Activated CD4-positive, alpha-beta T cell treated with anti-CD3 and anti-CD28 coated beads for 48 hours (primary cell): ENCODE results near the gene SLBP.

Experiments
- DNase-seq: peaks from one replicate; pipeline ENCODE4 v3.0.0-alpha.2; 2020

Gene SLBP

DNA sequence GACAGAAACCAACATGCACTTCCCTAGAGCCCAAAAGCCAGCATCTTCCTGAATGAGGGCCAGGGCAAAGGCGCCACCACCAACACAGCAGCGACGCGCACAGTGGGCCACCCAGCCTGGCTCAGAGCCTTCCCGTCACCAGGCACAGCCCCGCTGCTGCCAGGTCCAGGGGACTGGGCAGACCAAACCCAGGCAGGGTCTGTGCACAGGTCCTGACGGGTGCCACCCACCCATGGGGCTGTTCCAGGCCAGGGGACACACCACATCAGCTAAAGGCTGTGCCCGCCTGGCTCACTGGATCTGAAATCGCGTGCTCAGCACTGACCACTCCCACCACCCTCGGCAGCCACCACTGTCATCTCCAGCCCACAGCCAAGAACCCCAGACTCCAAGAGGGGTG is 41.8 kb downstream of the SLBP start:
- no peak for DNase-seq

GRCh38 chr4:1669850-1670249 is 42.3 kb downstream of the SLBP start:
- DNase-seq, result no peak

DNA sequence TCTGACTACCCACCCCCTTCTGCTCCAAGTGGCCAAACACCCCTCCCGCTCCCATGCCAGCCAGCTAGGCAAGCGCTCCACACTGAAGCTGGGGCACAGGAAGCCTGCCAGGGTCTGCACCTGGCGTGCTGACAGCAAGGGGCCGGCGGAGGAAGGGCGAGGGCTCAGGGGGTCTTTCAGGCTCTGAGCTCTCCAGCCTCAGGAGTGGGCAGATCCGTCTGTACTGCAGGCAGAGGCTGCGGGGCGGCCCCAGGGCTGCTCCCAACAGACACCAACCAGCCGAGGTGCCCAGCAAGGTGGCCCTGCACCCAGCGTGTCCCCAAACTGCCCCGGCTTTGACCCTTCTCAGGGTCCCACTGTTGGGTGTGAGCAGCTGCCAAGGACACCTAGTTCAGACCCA is 42.8 kb downstream of the SLBP start:
- no peak for DNase-seq

- DNase-seq, result no peak
Observed at GRCh38 chr4:1668488-1668840, 43.7 kb downstream of the SLBP start.

DNA sequence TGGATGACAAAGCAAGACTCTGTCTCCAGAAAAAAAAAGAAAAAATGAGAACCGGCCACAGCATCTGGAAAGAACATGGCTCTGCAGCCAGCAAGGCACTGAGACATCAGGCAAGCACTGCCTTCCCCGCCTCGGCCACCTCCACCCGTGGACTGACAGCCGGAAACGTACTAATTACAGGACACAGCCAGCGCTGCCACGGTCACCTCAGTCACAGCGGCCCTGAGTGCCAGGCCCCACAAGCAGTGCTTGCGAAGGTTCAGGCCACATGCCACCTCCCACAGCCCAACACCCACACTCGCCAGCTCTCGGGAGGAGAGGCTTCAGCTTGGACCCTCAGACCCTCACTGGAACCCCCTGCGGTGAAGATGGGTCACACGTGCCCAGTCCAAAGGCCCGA is 44.8 kb downstream of the SLBP start:
- no peak for DNase-seq

GRCh38 chr4:1666391-1666790 is 45.7 kb downstream of the SLBP start:
- DNase-seq, result no peak

- no peak for DNase-seq
Observed at GRCh38 chr4:1664141-1664540, 48.0 kb downstream of the SLBP start.

GRCh38 chr4:1663549-1663948 is 48.6 kb downstream of the SLBP start:
- no peak for DNase-seq

GRCh38 chr4:1661695-1662094 is 50.4 kb downstream of the SLBP start:
- DNase-seq, result no peak

DNA sequence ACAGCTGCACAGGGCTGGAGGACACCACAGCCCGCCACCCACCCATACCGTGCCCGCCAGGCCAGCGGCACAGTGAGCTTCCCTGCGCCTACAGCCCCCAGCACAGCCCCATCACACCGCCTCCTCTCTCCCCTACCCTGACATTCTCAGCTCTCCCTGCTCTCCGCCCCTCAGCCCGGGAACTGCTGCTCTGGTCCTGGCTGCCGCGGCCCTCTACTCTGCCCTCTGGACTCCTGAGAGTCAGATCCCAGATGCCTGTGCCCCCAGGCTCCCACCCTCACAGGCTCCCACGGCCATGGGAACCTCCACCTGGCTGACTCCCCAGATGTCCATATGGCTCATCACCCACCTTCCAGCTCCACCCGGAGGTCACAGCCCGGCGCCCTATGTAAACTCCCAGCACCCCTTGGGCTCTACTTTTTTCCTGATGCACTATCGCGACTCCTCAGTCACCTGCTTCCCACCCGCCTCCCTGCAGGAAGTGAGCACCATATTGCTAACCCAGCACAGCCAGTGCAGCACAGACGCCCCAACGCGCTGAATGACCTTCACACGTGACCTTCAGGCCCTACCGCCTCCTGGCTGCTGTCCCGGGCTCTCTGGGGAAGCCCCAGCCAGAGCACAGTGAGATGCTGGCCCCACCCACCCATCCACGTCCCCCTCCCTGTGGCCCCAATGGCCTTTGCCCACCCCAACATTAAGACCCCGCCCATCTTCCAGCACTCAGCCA is 51.0 kb downstream of the SLBP start:
- no peak for DNase-seq

DNA sequence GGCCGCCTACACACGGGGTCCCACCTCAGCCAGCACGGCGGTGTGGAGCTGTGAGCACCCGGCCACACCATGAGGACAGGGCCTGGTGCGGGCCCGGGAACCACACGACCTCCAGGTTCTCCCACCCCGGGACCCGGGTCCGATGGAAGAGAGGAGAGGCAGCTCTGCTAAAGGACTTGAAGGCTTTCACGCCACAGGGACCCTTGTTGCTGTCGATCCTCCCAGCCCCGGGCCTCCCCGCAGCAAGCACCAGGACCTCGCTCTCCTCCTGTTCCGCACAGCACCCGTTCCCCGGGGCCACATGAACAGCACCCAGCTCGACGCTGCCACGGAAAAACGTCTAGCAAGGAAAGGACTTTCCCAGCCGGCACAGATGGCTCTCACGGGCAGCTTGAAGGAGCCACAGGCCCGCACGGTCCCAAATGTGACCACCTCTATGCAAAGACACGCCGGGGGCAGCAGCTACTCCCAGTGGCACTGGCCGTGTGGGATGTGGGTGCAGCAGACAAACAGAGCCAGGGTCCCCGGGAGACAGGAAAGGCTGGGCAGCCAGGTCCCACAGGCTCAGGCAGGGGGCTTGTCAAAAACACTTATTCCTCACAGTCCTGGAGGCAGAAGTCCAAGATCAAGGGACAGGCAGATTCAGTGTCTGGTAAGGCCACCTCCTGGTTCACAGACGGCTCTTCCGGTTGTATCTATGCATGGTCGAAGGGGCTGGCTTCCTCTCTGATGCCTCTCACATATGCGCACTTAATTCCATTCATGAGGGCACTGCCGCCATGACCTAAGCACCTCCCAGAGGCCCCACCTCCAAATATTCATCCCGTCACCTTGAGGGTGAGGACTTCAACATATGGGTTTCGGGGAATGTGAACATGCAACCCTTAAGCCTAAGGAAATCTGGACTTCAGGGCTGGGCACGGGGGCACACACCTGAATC is 52.7 kb downstream of the SLBP start:
- no peak for DNase-seq

DNA sequence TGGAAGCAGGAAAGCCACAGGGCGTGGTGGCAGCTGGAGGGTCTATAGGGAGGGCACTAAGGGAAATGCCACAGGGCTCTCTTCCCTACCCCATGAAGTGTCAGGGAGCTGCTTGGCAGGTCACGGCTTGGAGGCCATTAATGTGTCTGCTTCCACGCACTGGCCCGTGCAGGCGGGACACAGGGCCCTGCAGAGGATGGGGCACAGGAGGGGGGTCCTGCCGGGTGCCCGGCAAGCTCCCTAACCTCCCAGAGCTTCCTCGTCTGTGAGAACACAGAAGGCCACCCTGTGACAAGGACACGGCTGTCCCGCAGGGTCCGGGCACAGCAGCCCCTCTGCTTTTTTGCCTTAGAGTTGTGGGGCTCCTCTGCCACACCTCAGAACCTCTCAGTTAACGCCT is 53.5 kb downstream of the SLBP start:
- no peak for DNase-seq

- no peak for DNase-seq
Observed at GRCh38 chr4:1658146-1658545, 54.0 kb downstream of the SLBP start.

DNA sequence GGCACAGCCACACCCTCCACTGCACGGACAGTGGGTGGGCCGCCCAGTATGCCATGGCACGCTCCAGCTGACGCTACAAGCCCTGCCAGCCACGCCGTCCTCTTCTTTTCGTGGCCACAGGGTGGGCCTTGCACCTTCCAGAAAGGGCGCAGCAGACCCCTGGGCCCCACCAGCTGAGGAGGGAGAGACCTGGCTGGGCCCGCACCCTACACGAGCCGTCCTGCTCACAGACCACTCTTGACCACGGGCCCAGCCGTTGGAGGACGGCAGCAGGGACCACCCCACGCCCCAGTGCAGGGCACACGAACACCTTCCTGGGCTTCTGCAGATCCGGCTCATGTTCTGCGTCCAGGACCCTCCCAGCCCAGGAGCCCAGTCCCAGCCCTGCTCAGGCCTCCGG is 55.1 kb downstream of the SLBP start:
- DNase-seq, result no peak

- DNase-seq, result no peak
Observed at GRCh38 chr4:1656132-1656531, 56.0 kb downstream of the SLBP start.

DNA sequence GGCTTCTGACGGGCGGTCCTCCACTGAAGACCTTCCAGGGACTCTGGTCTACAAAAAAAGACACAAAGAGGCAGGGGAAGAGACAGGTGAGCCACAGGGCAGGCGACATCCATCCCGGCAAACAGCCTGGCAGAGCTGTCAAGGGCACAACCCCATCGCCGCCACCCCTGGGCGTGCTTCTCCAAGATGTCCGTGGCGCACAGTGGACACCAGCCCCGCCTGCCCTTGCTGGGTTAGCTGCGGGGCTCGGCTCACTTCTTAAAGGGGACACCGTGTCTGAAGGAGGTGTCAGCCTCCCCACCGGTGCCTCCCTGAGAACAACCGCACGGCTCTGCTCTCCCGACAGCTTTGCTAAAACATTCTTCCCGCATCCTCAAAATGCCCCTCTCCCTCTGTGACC is 56.4 kb downstream of the SLBP start:
- no peak for DNase-seq

- DNase-seq, result no peak
Observed at GRCh38 chr4:1655081-1655480, 57.0 kb downstream of the SLBP start.

DNA sequence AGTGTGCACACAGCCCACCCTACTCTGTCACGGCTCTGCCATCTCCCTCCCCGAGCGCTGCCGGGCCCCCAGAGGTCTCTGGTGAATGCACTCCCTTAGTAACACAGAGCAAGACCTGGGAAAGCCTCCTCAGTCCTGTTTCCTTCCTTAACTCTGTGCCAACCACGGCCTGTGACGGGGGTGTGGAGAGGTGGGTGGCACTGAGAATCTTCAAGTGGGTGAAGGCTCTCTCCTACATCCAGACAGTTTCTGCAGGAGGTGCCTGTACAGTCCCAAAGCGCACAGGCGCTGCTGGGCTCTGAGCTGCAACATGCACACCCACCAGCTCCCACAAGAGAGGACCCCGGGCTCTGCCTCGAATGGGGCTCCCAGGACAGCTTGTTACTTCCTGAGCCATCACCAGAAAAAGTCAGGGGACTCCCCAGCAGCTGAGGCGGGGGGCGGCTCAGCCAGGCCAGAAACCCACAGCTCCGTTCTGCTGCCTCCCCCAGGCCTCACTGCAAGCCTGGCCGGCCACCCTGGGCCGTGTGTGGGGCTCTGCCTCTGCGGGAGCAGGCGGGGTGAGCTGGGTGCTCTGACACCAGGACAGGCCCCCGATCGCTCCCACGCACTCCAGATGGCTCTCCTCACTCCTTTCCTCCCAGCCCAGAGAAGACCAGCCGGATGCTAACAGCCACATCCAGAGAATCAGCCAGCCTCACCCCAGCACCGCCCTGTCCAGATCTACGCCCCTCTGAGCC is 57.7 kb downstream of the SLBP start:
- no peak for DNase-seq

- no peak for DNase-seq
Observed at GRCh38 chr4:1653776-1654175, 58.3 kb downstream of the SLBP start.

GRCh38 chr4:1652088-1652487 is 60.0 kb downstream of the SLBP start:
- no peak for DNase-seq

- DNase-seq, result no peak
Observed at GRCh38 chr4:1651609-1652008, 60.5 kb downstream of the SLBP start.

GRCh38 chr4:1648962-1649361 is 63.2 kb downstream of the SLBP start:
- no peak for DNase-seq

DNA sequence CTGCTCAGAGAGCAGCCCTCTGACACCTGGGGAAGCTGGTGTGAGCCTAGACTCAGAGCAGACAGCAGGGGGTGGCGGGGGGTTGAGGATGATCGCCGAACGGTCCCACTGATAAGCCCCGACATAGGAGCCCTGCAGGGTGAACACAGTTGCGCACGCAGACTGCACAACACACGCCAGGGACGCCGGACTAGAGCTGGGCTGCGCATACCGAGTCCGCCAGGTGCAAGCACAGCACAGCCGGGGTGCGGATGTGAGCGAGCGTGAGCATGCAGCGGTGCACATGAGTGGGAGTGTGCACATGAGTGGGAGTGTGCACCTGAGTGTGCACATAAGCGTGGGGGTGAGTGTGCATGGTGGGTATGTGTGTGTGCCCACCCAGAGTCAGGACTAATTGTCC is 64.7 kb downstream of the SLBP start:
- DNase-seq, result no peak

GRCh38 chr4:1646690-1647089 is 65.4 kb downstream of the SLBP start:
- no peak for DNase-seq
